ENCODE results near the gene KCNN2. TPM values are rescaled to one million over a fixed set of nuclear protein-coding genes. Genes with fewer than 3 reads are reported as not detected.

The KCNN2 gene
- total RNA-seq, 1 experiment from 2014 or later: 11.9 TPM

DNA sequence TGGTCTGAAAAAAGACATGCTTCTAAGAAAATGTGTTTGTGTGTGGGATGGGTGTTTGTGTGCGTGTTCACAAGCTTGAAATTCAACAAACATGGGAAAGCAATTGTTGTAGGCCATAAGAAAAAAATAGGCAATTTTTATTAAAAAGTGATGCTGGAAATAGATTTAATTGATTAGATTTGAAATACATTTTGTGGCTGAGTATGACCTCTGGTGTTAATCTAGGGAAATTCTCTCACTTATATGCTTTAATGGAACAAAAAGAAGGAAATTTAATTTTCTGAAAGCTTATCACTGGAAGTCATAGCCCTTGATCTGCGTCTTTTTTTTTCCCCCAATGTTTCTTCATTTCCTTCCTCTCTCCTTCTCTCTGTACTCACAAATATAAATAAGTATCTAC, 3.5 kb upstream of the KCNN2 start (continued):
- TF ChIP-seq, protein P1, sequence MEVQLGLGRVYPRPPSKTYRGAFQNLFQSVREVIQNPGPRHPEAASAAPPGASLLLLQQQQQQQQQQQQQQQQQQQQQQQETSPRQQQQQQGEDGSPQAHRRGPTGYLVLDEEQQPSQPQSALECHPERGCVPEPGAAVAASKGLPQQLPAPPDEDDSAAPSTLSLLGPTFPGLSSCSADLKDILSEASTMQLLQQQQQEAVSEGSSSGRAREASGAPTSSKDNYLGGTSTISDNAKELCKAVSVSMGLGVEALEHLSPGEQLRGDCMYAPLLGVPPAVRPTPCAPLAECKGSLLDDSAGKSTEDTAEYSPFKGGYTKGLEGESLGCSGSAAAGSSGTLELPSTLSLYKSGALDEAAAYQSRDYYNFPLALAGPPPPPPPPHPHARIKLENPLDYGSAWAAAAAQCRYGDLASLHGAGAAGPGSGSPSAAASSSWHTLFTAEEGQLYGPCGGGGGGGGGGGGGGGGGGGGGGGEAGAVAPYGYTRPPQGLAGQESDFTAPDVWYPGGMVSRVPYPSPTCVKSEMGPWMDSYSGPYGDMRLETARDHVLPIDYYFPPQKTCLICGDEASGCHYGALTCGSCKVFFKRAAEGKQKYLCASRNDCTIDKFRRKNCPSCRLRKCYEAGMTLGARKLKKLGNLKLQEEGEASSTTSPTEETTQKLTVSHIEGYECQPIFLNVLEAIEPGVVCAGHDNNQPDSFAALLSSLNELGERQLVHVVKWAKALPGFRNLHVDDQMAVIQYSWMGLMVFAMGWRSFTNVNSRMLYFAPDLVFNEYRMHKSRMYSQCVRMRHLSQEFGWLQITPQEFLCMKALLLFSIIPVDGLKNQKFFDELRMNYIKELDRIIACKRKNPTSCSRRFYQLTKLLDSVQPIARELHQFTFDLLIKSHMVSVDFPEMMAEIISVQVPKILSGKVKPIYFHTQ (CRISPR knock-in tag; IDR thresholded peaks at IDR 0.05): no peak
- TF ChIP-seq CTCF (IDR thresholded peaks at IDR 0.05): no peak
- no peak for TF ChIP-seq JUN (CRISPR knock-in tag; IDR thresholded peaks at IDR 0.05)
- TF ChIP-seq FOXP1 (CRISPR knock-in tag; IDR thresholded peaks at IDR 0.05; ENCODE audit: borderline replicate concordance): no peak
- TF ChIP-seq FOXK1 (CRISPR knock-in tag; IDR thresholded peaks at IDR 0.05): no peak
- TF ChIP-seq FOXJ3 (CRISPR knock-in tag; IDR thresholded peaks at IDR 0.05; ENCODE audit: borderline replicate concordance): no peak
- TF ChIP-seq SMAD4 (CRISPR knock-in tag; IDR thresholded peaks at IDR 0.05): no peak
- no peak for TF ChIP-seq ZNF512 (CRISPR knock-in tag; IDR thresholded peaks at IDR 0.05; ENCODE audit: borderline replicate concordance)
- TF ChIP-seq NR1H2 (CRISPR knock-in tag; IDR thresholded peaks at IDR 0.05): no peak

- ChIA-PET POLR2A (interaction anchor here (1.2 to 1.3 kb wide), 2 partner anchors 87 to 90 kb away, joined by 3 read pairs; no protein-coding TSS in a partner anchor), CTCF (interaction anchor here (0.8 to 10.6 kb wide), 14 partner anchors 22 to 681 kb away, joined by 3 to 156 read pairs (median 4); no protein-coding TSS in a partner anchor)
- ATAC-seq: peak; percentile 0; the same call in 1 of the 2 replicates
- Mint-ChIP-seq H3K4me1 (peaks cover 53% of the 10 kb centered on the region), H3K4me3 (peak overlapping the region; percentile 74), H3K36me3 (no peaks in the 10 kb centered on the region), H3K9me3 (no peaks in the 10 kb centered on the region), H3K27me3 (ENCODE audit: low read depth) (peaks cover 4% of the 10 kb centered on the region; the same call in 1 of the 2 replicates), H3K27ac (peak overlapping the region; percentile 88)
- DNase-seq (ENCODE audit: low spot score): no peak
- TF ChIP-seq FOXJ3 (CRISPR knock-in tag; IDR thresholded peaks at IDR 0.05; ENCODE audit: borderline replicate concordance): no peak
- no peak for TF ChIP-seq CREM (CRISPR knock-in tag; IDR thresholded peaks at IDR 0.05)
- no peak for TF ChIP-seq NFYB (CRISPR knock-in tag; conservative IDR thresholded peaks at IDR 0.05; ENCODE audit: low read depth)
- TF ChIP-seq ZNF512 (CRISPR knock-in tag; IDR thresholded peaks at IDR 0.05; ENCODE audit: borderline replicate concordance): no peak
- TF ChIP-seq MYBL2 (CRISPR knock-in tag; IDR thresholded peaks at IDR 0.05): no peak
- TF ChIP-seq ATF6 (CRISPR knock-in tag; IDR thresholded peaks at IDR 0.05): no peak
- no peak for TF ChIP-seq ZNF263 (CRISPR knock-in tag; IDR thresholded peaks at IDR 0.05; ENCODE audit: low read depth)
- TF ChIP-seq ZNF396 (CRISPR knock-in tag; IDR thresholded peaks at IDR 0.05; ENCODE audit: borderline replicate concordance): no peak
- no peak for TF ChIP-seq JAZF1 (CRISPR knock-in tag; IDR thresholded peaks at IDR 0.05)
- no peak for TF ChIP-seq TP53 (CRISPR knock-in tag; IDR thresholded peaks at IDR 0.05)
- no peak for TF ChIP-seq E2F5 (CRISPR knock-in tag; IDR thresholded peaks at IDR 0.05)
- TF ChIP-seq, protein P1 (CRISPR knock-in tag; IDR thresholded peaks at IDR 0.05): no peak
- TF ChIP-seq ZNF138 (CRISPR knock-in tag; conservative IDR thresholded peaks at IDR 0.05): no peak
- TF ChIP-seq PRRX2 (CRISPR knock-in tag; IDR thresholded peaks at IDR 0.05): no peak
- TF ChIP-seq GTF2I (CRISPR knock-in tag; conservative IDR thresholded peaks at IDR 0.05): no peak
- TF ChIP-seq ETV6 (CRISPR knock-in tag; IDR thresholded peaks at IDR 0.05): no peak
- TF ChIP-seq KAT7 (CRISPR knock-in tag; IDR thresholded peaks at IDR 0.05; ENCODE audit: borderline replicate concordance): no peak
These were observed 1.5 kb upstream of the KCNN2 start for GRCh38 chr5:114360357-114360756.
